ENCODE measurements around the gene IGFBP6. TPM values are rescaled to one million over a fixed set of nuclear protein-coding genes. Genes with fewer than 3 reads are reported as not detected.
A peak's percentile ranks its signal among the peaks of the same experiment; 100 is the strongest.

IGFBP6 gene
- total and polyA plus RNA-seq, 7 donors = 3.0 to 444 (median 133) TPM

DNA sequence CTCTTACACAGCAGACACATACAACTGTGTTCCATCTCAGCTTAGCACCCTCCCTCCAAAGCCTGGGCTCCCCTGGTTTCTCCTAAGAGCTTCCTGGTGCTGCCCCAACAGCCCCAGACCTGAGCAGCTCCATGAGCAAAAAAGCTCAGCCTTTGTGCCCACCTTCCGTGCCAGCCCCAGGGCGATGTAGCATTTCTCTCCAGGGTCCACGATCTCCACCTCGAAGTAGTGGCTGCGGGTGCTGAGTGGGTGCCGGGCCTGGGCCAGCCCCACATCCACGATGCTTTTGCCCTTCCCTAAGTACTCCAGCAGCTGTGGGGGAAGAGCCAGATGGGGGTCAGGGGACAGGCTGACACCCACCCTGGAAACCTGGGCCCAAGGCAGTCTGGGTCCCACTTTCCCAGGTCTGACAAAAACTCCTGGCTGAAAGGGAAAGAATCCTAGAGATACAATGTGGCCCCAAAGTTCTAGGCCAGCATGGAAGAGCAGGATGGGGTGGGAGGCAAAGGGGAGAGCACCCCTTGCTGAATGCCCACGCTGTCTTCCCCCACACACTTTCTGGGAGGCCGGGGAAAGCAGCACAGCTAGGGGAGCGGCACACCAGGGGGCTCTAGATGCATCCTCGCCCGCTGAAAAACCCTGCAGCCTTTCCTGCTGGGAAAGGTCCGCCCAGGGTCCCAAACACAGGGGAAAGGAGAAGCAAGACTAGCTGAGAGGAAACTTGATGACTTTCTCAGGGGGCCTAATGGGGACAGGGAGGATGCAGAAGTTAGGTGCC is 29.3 kb upstream of the IGFBP6 start:
- intact Hi-C loops (cut with DNase I) = loop anchor here (5.0 kb wide), 1 partner anchor 129 kb away; no protein-coding TSS in a partner anchor
- peaks cover 0 to 66% (median 52%) of the 10 kb centered on the region in 4 donors for H3K4me1 ChIP-seq
- 92% methylated on average over 13 of the region's 13 CpGs for WGBS, 2 donors
- TF ChIP-seq POLR2A (IDR thresholded peaks at IDR 0.05) (no peak), POLR2AphosphoS5 (IDR thresholded peaks at IDR 0.05) (no peak), EP300 (IDR thresholded peaks at IDR 0.05) (no peak), CTCF (IDR thresholded peaks at IDR 0.05) (no peak)
- peak; percentile 61 for DNase-seq
- peak overlapping the region in 3 of 4 donors; percentile 37 to 83 (median 54) for H3K27ac ChIP-seq
- no peaks in the 10 kb centered on the region for H3K9me3 ChIP-seq
- peaks cover 0 to 78% (median 16%) of the 10 kb centered on the region in 4 donors for H3K36me3 ChIP-seq
- H3K4me3 ChIP-seq = no peak overlapping the region
- H3K27me3 ChIP-seq = no peaks in the 10 kb centered on the region

- WGBS, 2 donors = 83 to 86% methylated on average over 15 of the region's 15 CpGs
- Histone ChIP-seq H3K9me3 (no peaks in the 10 kb centered on the region), H3K4me3 (no peak overlapping the region), H3K4me1 (peaks cover 0 to 67% (median 52%) of the 10 kb centered on the region in 4 donors), H3K36me3 (peaks cover 0 to 74% (median 14%) of the 10 kb centered on the region in 4 donors), H3K27ac (peak overlapping the region; percentile 37 to 83 (median 48)), H3K27me3 (no peaks in the 10 kb centered on the region)
- intact Hi-C loops (cut with DNase I) = loop anchor here (5.0 kb wide), 1 partner anchor 128 kb away; no protein-coding TSS in a partner anchor
- TF ChIP-seq POLR2AphosphoS5 (IDR thresholded peaks at IDR 0.05) = no peak
- no peak for TF ChIP-seq POLR2A (IDR thresholded peaks at IDR 0.05)
- TF ChIP-seq EP300 (IDR thresholded peaks at IDR 0.05) = no peak
- no peak for TF ChIP-seq CTCF (IDR thresholded peaks at IDR 0.05)
- DNase-seq = peak; percentile 66
Measured at GRCh38 chr12:53068811-53069585, 28.5 kb upstream of the IGFBP6 start.

DNA sequence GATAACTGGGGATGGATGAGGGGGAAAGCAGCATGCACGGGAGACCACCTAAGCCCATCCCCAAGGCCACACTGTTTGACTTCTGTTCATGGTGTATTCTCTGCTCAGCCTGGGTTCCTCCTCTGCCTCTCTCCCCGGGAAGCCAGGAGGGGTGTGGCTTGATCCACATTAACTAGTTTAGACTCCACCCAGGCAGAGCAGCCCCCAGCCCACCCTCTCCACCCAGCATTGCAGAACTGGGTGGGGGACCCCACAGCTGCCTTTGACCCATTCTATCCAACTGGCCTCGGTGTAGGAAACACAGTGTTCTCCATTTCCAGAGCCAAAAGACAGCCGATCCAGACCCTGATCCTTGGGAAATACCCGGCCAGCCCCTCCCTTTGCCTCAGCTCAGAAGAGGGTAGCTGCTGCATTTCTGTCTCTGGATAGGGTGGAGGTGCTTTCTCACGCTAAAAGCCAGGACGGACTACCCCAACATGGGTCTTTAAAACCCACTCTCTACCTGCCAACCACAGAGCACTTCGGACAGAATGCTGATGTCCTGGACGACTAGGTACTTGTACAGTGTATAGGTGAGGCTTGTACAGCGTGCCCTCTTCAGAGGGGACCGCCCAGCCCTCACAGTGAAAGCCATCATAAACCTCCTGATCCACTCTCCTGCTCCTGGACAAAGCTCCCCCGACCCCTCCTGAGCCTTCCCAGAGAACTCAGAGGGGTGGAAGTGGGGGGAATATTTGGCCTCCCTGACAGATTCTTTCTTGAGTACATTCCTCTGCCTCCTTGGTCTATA is 27.7 kb upstream of the IGFBP6 start:
- Histone ChIP-seq H3K9me3 (no peaks in the 10 kb centered on the region), H3K27me3 (no peaks in the 10 kb centered on the region), H3K4me3 (no peak overlapping the region), H3K36me3 (peaks cover 0 to 74% (median 18%) of the 10 kb centered on the region in 4 donors), H3K27ac (peak overlapping the region; percentile 37 to 83 (median 60)), H3K4me1 (peaks cover 0 to 70% (median 54%) of the 10 kb centered on the region in 4 donors)
- TF ChIP-seq CTCF (IDR thresholded peaks at IDR 0.05) (no peak), POLR2AphosphoS5 (IDR thresholded peaks at IDR 0.05) (peak in 2 of 4 donors; percentile 19 to 29)
- DNase-seq = peak; percentile 87
- WGBS, 2 donors = 78 to 79% methylated on average over 12 of the region's 12 CpGs
- intact Hi-C loops (cut with DNase I) = loop anchor here (5.0 kb wide), 1 partner anchor 127 kb away; no protein-coding TSS in a partner anchor

- peak overlapping the region; percentile 62 to 83 (median 71) for H3K27ac ChIP-seq
- 87 to 91% methylated on average over 7 of the region's 7 CpGs for WGBS, 2 donors
- peaks cover 4 to 76% (median 20%) of the 10 kb centered on the region in 4 donors for H3K36me3 ChIP-seq
- peak; percentile 61 for DNase-seq
- intact Hi-C loops (cut with DNase I) = no loop called here
- no peaks in the 10 kb centered on the region for H3K9me3 ChIP-seq
- H3K27me3 ChIP-seq = no peaks in the 10 kb centered on the region
- no peak for TF ChIP-seq POLR2A (IDR thresholded peaks at IDR 0.05)
- TF ChIP-seq CTCF (IDR thresholded peaks at IDR 0.05) = no peak
- TF ChIP-seq POLR2AphosphoS5 (IDR thresholded peaks at IDR 0.05) = no peak
- TF ChIP-seq EP300 (IDR thresholded peaks at IDR 0.05) = no peak
- no peak overlapping the region for H3K4me3 ChIP-seq
- peaks cover 0 to 65% (median 52%) of the 10 kb centered on the region in 4 donors for H3K4me1 ChIP-seq
Measured at GRCh38 chr12:53070877-53071492, 26.5 kb upstream of the IGFBP6 start.

All from sigmoid colon (tissue), 7 donors.